DND-41 (cell line): ENCODE data around the gene PSEN1.

ENCODE experiments used
- ATAC-seq: fragments of 200-7000 bp; cut with Tn5 transposase; 3 replicates; pipeline ENCODE4 v1.9.1; 2021; ENCODE audit warnings: low read depth; ENCODE audit not compliant: insufficient read depth
- DNase-seq: peaks from one replicate; pipeline ENCODE4 v3.0.0-alpha.2; 2020
- H2AFZ ChIP-seq: 2 replicates; pipeline ENCODE4 v1.6.0; 2012; ENCODE audit warnings: low read depth, low read length
- H3K27ac ChIP-seq: 2 replicates; pipeline ENCODE4 v1.5.1; 2012; ENCODE audit warnings: low read length, inconsistent platforms
- H3K27me3 ChIP-seq: fragments of 200-600 bp; sonication (generic); 2 replicates; pipeline ENCODE4 v1.6.0; 2012; ENCODE audit warnings: low read length, mild to moderate bottlenecking, inconsistent platforms; ENCODE audit not compliant: insufficient read depth, poor library complexity
- H3K36me3 ChIP-seq: 2 replicates; pipeline ENCODE4 v1.5.1; 2012; ENCODE audit warnings: low read length, inconsistent platforms; ENCODE audit not compliant: insufficient read depth
- H3K4me1 ChIP-seq: 2 replicates; pipeline ENCODE4 v1.5.1; 2012; ENCODE audit warnings: mild to moderate bottlenecking, low read length; ENCODE audit not compliant: insufficient read depth
- H3K4me2 ChIP-seq: 2 replicates; pipeline ENCODE4 v1.6.0; 2012; ENCODE audit warnings: mild to moderate bottlenecking, moderate library complexity, low read length, inconsistent platforms; ENCODE audit not compliant: insufficient read depth
- H3K4me3 ChIP-seq, 2 experiments: fragments of 200-600 bp in 1 of 2; shearing (Covaris generic) in 1 of 2; 2 replicates each; pipeline ENCODE4 v1.5.1; 2012 to 2016; ENCODE audit warnings: inconsistent platforms in 2 of 2, low read length in 2 of 2, mild to moderate bottlenecking in 2 of 2, low read depth in 1 of 2, moderate library complexity in 1 of 2
- H3K79me2 ChIP-seq: 2 replicates; pipeline ENCODE4 v1.6.0; 2012; ENCODE audit warnings: low read length, inconsistent platforms; ENCODE audit not compliant: insufficient read depth
- H3K9ac ChIP-seq: 2 replicates; pipeline ENCODE4 v1.6.0; 2012; ENCODE audit warnings: low read depth, mild to moderate bottlenecking, inconsistent platforms, low read length, moderate library complexity
- H3K9me3 ChIP-seq: 2 replicates; pipeline ENCODE4 v1.5.1; 2012; ENCODE audit warnings: low read length, moderate library complexity, mild to moderate bottlenecking, inconsistent platforms; ENCODE audit not compliant: insufficient read depth, severe bottlenecking
- H4K20me1 ChIP-seq: 2 replicates; pipeline ENCODE4 v1.6.0; 2012; ENCODE audit warnings: low read length; ENCODE audit not compliant: insufficient read depth
- CTCF ChIP-seq: IDR thresholded peaks from 2 replicates; pipeline ENCODE4 v1.5.1; 2012; ENCODE audit warnings: borderline replicate concordance, low read length, moderate library complexity, mild to moderate bottlenecking; ENCODE audit not compliant: poor library complexity, severe bottlenecking; ENCODE audit errors: extremely low read depth
- EZH2 ChIP-seq: IDR thresholded peaks from 3 replicates; pipeline ENCODE4 v1.6.1; 2012; ENCODE audit warnings: borderline replicate concordance, low read depth, mild to moderate bottlenecking, moderate library complexity, low read length, inconsistent platforms; ENCODE audit not compliant: severe bottlenecking

PSEN1 gene

DNA sequence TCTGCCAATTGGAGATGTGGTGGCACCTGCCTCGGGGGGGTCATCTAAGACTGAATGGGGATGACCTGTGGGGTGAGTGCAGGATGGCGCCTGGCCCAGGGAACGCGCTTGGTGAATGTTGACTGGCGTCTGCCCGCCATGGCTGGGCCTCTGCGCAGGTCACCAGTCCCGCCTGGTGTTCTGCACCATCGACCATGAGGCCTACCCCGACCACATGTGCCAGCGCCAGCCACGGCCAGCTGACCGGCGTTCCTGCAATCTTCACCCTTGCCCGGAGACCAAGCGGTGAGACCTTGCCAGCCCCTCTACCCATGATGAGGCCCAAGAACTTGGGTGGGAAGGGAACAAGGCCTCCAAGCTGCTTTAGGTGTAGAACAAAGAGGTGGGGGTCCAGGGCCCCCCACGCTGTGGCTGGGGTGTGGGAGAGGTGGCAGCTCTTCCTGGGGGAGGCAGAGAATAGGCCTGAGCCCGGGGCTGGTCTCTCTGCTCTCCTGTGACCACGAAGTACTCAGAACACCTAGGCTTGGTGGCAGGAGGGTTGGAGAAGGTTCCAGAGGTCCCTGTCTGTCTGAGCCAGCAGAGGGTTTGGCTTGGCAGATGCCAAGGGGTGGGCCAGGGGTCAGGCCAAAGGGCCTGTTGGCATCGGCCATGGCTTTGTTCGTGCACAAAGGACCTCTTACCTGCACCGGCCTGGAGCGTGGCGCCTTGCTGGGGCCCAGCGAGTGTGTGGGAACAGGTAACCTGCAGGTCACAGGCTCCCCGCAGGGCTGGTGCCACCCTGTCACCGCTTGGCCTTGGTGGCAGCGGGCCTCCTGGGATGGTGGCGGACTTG lies 116.4 kb downstream of the PSEN1 start:
- DNase-seq (no peak), ATAC-seq (no peak)
- Histone ChIP-seq H3K4me3 (no peak overlapping the region), H3K27ac (no peak overlapping the region), H3K4me2 (no peak overlapping the region), H2AFZ (no peak overlapping the region), H3K9me3 (no peaks in the 10 kb centered on the region), H3K9ac (no peak overlapping the region), H3K4me1 (no peaks in the 10 kb centered on the region), H4K20me1 (no peaks in the 10 kb centered on the region; the same call in 1 of the 2 replicates), H3K79me2 (no peaks in the 10 kb centered on the region), H3K27me3 (no peaks in the 10 kb centered on the region), H3K36me3 (no peaks in the 10 kb centered on the region)
- TF ChIP-seq EZH2 (no peak), CTCF (no peak)

GRCh38 chr14:73253323-73253610 lies 117.0 kb downstream of the PSEN1 start:
- Histone ChIP-seq H3K36me3 (no peaks in the 10 kb centered on the region), H3K27me3 (no peaks in the 10 kb centered on the region), H3K4me2 (no peak overlapping the region), H2AFZ (no peak overlapping the region), H4K20me1 (no peaks in the 10 kb centered on the region; the same call in 1 of the 2 replicates), H3K9ac (no peak overlapping the region), H3K79me2 (no peaks in the 10 kb centered on the region), H3K4me3 (no peak overlapping the region), H3K27ac (no peak overlapping the region), H3K9me3 (no peaks in the 10 kb centered on the region), H3K4me1 (no peaks in the 10 kb centered on the region)
- ATAC-seq (no peak), DNase-seq (no peak)
- TF ChIP-seq CTCF: no peak
- no peak for TF ChIP-seq EZH2

- H3K9ac ChIP-seq: no peak overlapping the region
- H3K4me1 ChIP-seq: no peaks in the 10 kb centered on the region
- no peak overlapping the region for H3K27ac ChIP-seq
- ATAC-seq (no peak), DNase-seq (no peak)
- H4K20me1 ChIP-seq: no peaks in the 10 kb centered on the region; the same call in 1 of the 2 replicates
- H3K27me3 ChIP-seq: no peaks in the 10 kb centered on the region
- no peak overlapping the region for H2AFZ ChIP-seq
- H3K79me2 ChIP-seq: no peaks in the 10 kb centered on the region
- TF ChIP-seq EZH2: no peak
- no peak for TF ChIP-seq CTCF
- H3K36me3 ChIP-seq: no peaks in the 10 kb centered on the region
- no peak overlapping the region for H3K4me2 ChIP-seq
- no peaks in the 10 kb centered on the region for H3K9me3 ChIP-seq
- no peak overlapping the region for H3K4me3 ChIP-seq
These were observed 117.4 kb downstream of the PSEN1 start for GRCh38 chr14:73253721-73254120.
